NAMALWA (cell line): ENCODE results near the gene STAC.
"Not testable (repeated sequence)": the region's sequence is repeated elsewhere in the genome, so short reads cannot be mapped to it uniquely, and the experiment has no call there.

Experiments
- DNase-seq: peaks from one replicate; pipeline ENCODE4 v3.0.0-alpha.2; 2015; ENCODE audit warnings: low spot score

STAC gene

DNA sequence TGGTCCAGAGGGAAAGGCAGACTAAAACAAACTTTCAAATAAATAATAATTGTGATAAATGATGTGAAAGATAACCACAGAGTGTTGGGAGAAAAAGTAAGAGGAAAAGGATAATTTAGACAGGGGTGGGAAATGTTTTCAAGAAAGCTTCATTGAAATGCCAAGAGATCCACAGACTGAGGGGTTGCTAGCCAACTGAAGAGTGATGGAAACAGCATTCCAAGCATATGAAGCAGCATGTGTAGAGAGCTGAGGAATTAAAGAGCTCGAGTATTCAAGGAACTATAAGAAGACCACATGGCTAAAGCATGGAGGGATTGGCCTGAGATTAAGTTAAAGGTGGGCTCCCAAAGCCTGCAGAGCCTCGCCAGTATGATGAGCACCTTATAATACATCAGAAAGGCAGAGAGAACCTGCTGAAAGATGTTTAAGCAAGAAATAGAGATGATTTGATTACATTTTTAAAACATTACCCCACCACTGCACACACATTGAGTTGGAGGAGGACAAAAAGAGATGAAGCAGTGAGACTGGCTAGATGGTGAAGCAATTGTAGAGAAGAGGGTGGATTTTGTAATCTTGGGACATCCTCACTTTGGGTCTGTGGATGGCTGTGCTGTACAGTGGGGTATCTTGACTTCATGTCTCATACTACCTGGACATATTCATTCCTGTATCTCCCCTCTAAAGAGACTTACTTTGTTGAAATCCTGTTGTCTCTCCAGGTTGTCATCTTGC, 100.8 kb downstream of the STAC start:
- DNase-seq, result no peak

DNA sequence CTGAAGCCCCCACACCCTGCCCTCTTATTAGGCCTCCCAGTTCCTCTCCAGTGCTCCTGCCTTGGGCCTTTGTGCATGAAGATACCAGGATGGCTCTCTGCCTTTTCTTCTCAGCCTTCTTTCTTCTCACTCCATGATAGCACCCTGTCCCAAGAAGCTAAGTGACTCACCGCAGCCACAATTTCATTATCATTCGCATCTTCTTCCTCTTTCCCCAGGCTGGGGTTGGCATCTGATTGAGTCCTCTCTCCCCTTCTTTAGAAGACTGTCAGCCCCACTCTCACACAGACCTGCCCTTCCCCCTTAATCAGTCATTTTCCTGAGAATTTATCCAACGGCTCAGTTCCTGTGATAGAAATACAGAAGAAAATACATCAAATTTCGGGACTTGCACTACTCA, 102.0 kb downstream of the STAC start:
- DNase-seq, result no peak

DNA sequence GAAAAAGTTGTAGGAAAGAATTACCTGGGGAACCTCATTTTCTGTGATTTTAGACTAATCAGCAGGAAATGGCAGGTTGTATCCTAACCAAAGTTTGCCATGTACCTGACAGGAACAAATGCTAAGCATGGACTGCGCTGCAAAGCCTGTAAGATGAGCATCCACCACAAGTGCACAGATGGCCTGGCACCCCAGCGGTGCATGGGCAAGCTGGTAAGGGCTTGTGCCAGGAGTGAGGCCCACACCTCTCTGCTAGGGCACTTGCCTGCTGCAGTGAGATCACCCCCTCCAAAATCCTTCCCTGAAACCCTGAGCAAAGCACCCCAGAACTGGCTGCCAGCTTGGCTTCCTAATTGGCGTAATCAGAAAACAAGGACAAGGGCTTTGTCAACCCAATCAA, 102.6 kb downstream of the STAC start:
- no peak for DNase-seq

DNA sequence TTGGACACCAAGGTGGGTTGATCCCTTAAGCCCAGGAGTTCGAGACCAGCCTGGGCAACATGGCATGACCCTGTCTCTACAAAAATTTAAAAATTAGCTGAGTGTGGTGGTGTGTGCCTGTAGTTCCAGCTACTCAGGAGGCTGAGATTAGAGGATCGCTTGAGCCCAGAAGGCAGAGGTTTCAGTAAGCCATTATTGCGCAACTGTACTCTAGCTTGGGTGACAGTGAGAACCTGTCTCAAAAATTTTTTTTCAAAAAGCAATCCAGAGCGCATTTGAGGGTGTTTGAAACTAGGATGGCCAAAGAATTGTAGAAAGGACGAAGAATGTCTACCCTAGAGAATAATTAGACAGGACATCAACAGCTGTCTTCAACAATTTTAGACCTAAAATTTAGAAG, 103.4 kb downstream of the STAC start:
- no peak for DNase-seq

DNA sequence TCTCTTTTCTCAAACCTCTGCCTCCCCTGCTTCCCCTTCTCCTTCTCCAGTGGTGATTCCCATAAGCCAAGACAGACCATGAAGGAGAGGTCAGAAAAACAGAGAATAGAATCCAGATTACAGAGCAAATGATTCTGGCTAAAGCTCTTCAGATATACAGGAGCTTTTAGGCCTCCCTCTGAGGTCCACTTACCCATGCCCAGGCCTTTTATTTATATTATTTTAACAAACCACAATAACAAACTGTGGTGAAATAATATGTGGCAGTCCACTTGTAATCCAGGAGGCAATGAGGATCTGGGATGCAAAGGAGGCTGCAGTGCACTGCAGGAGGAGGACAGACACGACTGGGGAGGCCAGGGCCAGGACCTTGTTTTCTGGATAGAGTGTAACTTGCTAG, 104.1 kb downstream of the STAC start:
- no peak for DNase-seq

DNA sequence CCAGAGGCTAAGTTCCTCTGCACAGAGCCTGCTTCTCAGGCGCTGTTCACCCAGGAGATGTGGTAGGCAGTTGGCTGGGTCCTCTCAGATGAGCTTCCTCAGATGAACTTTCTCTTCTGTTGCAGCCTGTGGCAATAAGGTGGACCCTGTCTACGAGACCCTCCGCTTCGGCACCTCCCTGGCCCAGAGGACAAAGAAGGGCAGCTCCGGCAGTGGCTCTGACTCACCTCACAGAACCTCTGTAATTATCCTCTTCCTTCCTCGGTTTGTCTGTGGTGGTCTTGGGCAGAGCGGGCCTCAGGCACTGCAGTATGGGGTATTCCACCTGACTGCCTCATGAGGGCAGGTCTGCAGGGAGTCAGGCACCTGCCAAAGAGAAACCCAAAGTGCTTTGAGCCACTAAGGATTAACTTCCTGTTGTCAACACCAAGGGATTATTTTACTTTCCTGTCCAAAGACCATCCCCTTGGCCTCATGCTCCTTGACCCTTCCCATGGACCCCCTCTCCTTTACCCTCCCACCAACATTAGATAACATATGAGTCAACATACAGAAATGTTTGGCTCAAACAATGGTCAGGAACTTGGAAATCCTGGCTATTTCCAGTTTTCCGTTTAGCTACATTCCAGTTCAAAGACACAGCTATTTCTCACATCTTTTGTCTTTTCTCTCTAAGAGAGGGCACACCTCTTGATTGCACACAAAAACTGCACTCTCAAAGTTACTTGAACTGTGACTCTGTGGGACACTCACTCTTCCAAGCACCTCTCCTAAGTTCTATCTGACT, 105.9 kb downstream of the STAC start:
- DNase-seq, result no peak

DNA sequence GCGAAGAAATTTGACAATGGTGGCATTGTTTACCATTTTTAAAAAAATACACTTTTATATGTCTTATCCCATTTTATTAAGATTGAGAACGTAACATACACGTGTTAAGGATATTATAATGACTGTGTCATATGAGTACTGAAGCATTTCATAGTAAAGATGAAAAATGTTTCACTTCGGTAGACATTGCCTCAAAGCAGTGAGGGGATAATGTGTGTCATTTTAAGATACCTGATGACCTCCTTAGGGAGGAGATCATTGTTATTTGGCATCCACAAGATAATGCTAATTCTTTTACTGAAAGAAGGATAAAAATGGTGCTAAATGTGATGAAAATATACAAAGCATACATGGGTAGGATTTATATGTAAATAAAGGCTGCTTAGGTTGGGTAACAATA, 107.3 kb downstream of the STAC start:
- DNase-seq, result no peak

DNA sequence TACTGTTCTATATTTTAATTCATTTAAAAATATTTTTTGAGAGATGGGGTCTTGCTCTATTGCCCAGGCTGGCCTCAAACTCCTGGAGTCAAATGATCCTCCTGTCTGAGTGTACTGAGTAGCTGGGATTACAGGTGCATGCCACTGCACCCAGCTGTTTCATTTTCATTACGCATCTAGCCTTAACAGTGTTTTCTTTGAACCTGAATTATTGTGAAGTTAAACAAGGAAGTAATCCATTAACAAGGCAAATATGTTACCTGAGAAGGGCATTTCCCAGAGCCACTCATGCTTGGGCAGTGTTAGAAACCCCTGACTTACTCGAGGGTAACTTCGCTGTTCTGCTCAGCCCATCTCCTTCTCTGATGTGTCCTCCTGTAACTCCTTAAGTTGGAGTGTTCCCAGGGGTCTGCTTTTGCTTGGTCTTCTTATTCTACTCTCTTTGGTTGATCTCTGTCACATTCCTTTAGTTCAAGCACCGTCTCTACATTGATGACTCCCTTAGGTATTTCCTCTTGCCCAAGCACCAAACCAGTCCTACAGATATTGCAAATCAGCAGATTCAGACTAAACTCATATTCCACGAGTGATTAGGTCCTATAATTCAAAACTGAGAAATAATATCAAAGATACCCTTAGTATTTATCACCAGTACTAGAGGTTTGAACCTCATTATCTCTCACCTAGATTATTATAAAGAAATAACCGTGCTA, 107.9 kb downstream of the STAC start:
- DNase-seq, result no peak

DNA sequence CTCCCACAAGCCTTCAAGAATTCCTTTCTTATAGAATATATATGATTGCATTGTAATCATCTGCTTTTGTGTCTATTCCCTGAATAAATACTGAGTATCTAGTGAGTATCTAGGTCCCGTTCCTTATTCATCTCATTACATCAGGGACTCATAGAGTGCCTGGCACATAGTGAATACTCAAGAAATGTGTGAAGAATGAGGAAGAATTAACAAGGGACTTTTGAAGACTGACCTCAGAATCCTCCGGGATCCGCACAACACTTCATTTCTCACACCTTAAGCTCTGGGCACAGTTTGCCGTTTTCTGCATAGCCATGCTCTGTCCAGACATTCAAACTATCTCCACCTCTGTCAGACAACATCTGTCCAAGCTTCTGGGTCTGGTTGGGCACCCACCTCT, 108.8 kb downstream of the STAC start:
- DNase-seq, result no peak

DNA sequence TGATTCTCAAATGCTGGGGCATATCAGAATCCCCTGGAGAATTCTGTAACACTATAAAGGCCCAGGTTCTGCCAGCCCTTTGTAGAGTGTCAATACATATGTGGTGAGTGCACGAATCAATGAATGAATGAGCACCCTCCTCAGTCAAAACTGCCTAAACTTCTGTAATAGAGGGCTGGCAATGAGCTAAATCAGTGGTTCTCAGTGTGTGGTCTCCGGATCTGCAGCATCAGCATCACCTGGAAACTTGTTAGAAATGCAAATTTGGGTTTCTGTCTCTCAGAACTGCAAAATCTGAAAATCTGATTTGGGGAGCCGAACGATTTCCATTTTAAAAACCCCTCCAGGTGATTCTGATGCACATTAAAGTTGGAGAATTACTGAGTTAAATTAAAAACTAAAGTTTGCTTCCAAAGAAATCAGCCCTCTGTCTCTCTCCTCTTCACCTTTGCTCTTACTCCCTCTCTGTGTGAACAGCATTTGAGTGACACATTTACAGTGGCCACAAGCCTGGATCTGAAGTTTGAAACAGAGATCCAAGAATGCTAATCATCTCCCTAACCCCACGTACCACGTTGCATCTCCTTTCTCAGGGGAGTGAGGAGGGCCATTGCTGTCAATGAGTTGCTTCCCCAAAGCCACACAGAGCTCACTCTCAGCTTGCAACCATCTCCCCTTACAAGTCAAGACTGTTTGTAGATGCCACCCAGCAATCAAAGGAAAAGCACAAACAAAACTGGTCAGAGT, 109.5 kb downstream of the STAC start:
- DNase-seq, result no peak

DNA sequence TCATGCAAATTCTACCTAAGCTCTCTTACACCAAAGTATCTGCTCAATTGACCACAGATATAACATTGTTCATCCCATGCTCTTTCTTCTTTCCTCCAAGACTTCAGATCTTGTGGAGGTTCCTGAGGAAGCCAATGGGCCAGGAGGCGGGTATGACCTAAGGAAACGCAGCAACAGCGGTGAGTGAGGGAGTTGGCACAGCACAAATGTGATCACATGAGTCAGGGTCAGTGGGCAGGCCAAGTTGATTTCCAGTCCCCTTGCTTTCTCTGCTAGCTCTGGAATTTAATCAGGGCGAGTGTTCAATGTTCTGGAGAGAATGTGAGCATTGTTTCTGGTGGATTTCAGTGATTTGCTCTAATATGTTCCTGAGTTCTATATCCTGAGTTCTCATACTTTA, 112.7 kb downstream of the STAC start:
- no peak for DNase-seq

DNA sequence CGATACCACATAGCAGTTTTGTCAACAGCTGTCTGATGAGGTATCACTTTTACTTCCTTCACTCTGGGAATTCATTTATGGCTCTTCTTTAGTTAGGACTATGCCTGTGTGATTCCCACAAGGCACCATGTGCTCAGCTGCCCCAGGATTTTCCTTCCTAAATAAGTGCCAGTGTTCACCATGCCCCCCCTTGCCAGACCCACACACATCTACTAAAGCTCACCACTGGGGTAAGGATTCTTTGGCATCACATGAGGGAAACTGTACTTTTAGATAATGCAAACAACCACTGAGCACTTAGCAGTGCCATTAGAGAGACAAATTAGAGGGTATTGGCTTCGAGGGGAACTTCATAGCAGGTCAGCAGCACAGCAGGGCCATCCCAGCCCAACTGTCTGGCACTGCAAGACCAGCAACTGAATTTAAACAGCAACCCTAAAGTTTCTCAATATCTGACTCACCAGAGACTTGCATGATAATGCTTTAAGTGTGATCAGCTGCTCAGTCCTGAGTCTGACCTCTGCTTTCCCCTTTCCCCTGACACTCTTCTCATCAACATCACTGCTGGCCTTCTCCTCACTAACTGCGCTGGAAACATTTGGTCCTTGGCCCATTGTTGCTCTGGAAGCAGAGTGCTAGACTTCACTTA, 114.3 kb downstream of the STAC start:
- DNase-seq, result no peak

DNA sequence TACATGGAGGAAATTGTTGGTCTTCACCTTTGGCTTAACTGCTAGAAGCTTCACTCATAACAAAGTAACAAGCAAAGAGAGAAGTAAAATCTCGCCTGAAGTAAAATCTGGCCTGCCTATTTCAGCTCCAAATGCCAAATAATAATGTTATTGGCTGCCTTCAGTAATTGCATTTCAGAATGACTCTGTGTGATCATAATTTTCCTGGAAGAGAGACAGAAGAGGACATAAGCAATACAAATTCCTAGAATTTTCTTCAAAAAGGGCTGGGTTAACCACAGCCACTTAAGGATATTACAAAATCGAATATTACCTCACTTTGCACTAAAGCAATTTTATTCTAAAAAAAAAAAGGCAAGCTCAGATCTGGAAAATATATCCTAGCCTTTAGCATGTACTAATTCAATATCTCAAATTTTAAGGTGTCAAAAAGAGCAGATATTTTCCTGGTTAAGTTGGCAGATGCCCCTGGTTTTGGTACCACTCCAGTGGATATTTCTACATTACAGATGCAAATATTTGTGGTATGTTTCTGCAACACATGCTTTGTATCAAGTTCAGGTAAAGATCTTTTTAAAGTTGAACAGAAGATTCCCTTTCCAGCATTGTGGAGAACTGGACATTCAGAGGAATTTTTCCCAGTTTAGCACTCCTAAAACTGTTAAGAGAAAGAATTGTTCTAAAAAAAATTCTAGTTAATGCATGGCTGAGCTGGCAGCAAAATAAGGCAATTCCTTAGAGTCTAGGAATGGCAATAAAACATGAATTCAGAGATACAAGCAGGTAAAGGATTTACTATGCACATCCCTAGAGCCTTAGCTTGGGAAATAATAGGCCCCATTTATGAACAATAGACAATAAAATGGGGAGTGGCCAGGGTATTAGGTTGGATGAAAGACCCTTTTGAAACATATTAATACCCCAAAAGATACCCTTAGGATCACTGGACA, 116.7 kb downstream of the STAC start:
- no peak for DNase-seq

DNA sequence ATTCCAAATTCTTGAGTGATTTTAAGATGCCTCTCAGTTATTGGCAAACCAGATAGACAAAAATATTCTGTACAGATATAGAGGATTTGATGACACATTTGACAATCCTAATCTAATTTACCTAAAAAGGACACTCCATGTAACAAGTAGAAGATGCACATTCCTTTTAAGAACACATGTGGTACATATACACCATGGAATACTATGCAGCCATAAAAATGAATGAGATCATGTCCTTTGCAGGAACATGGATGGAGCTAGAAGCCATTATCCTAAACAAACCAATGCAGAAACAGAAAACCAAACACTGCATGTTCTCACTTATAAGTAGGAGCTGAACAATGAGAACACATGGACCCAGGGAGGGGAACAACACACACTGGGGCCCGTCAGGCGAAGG, 119.7 kb downstream of the STAC start:
- not testable (repeated sequence) for DNase-seq

DNA sequence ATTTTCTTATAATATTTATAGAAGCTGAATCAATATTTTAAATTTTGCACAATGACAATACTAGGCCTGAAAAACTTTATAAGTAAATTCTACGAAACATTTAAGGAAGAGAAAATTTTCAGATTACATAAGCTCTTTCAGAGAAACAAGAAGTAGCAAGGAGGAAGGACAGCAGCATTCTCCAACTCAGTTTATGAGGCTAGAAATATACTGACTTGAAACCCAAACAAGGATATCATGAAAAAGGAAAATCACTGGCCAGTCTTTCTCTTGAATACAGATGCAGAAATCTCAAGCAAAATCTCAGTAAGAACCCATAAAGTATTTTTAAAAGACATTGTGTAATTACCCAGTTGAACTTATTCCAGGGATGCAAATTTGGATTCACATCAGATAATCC, 121.3 kb downstream of the STAC start:
- DNase-seq, result no peak

DNA sequence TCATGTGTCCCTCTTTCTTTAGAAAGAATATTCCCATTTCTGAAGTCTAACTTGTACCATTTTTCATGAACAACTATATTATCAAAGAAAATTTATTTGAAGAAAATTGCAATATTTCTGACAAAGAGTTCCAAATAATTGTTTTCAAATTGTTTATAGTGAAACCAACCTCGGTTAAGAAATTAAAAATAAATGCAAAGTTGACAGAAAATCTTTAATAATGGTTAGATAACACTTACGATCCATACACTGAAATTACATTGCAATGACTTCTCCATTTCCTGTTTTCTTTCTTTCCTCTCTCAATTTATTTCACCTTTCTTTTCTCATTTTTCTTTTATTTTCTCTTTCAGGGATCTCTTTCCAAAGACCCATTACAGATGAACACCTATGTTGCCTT, 125.1 kb downstream of the STAC start:
- no peak for DNase-seq

DNA sequence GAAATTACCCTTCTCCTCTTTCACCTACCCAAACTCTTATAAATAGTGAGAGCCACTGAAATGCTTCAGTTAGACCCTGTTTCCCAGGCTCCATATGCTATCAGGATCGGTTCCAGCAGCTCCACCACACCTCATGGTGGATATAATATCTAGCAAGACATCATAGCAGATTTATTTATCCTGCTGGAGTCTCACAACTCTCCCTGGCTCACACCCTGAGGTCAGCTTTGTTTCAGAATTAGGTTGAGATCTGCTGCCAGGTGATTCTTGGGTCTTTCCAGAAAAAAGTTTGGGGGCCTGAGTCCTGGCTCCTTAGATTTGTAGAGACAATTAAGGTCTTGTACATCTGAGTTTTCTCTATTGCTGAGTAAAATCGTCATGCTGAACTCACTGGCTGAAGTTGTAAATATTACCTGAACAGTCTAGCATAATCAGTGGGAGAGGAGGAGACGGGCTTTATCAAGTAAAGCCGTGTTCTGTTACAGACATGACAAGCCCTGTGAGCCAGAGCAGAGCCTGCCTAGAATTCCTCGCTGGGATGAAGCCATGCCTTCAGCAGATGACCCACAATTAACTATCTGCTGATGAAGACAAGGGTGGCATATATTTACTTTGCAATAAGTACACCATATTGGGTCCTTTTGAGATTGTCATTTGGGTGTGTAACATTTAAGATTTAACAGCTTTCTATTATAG, 131.6 kb downstream of the STAC start:
- no peak for DNase-seq

DNA sequence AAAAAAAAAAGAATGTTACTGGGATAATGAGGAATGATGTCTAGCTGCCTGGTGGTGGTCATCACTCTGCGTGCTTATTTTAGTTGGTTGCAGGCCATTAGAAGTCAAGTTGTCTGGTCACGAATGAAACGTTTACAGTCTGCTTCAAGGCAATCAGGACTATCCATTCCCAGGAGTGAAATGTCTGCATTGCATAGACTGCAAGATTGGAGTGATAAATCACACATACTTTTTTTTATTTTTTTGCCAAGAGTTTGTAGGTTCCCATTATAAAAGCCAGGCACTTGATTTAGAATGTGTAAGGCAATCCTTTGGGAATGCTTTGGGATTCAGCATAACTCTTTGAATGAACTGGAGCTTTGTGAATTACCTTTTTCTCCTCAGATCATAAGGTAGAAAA, 132.3 kb downstream of the STAC start:
- no peak for DNase-seq

DNA sequence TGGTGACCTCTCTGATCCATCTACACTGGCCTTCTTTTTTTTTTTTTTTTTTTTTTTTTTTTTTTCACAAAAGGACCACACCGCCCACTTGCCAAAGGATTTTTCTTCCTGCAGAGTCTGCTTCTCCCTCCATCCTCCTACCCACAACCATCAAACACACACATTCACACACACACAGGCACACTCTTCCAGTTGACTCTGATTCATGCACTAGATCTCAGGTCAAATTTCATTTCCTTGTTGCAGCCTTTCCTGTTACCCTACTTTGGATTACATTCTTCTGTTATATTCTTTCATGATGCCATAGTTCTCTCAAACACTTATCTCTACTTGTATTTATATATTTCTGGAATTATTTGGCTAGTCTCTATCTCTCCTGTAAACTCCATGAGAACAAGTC, 133.9 kb downstream of the STAC start:
- DNase-seq, result no peak

DNA sequence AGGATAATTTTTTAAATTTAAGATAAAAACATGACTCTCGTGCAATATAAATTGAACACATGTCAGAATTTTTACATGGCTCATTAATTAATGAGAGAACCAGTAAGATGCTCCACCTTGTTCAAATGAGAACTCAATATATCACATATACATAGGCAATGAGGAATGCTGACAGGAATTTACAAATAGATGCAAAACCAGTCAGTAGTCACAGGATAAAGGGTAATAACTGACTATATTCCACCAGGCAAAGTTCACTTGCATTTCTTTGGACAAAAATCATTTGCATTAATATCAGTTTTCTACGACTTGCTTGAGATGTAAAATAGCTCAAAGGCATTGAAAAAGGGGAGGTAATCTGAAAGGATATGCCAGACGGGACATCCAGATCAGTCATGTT, 139.4 kb downstream of the STAC start:
- no peak for DNase-seq
